ENCODE data around the gene SGSM1.

Gene SGSM1

GRCh38 chr22:24953384-24954113 lies 147.5 kb downstream of the SGSM1 start:
- no peak for DNase-seq

DNA sequence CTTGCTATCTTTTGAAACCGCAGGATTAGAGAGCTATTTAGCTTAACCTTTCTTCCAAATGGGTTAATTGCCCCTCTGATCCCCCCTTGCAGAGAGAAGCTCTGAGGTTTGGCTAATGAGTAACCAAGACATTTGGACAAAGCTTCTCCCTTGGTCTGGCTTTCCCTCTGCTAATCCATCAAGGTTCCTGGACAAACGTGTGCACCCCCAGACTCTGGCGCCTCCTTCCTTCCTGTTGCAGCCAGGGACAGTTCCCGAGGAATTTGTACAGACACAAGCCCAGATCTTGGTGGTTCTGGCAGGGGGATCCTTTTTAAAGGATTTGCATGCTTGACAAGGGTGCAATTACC lies 148.1 kb downstream of the SGSM1 start:
- peak; percentile 21 for DNase-seq

GRCh38 chr22:24954856-24955255 lies 148.8 kb downstream of the SGSM1 start:
- DNase-seq: no peak

GRCh38 chr22:24957043-24957442 lies 151.0 kb downstream of the SGSM1 start:
- DNase-seq: no peak

DNA sequence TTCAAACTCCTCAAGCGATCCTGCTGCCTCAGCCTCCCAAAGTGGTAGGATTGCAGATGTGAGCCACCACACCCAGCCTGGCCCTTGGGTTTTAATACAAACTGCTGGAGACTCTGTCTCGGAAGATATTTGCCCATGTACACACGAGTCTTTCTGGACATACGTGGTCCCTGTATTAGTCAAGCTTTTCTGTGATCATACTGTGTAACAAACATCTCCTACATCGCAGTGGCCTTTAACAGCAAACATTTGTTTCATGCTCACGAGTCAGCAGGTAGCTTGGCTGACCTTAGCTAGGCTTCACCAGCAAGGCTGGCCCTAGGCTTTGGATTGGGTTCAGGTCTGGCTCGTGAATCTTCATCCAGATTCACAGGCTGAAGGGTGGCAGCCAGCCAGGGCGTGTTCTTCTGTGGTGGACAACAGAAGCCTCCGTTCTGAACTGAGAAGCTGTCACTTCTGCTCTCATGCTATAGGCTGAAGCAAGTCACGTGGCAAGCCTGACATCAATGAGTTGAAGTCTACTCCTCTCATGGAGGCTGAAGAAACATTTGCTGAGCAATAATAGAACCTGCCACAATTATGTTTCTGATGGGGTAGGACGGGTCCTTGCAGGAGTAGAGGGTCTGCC lies 155.3 kb downstream of the SGSM1 start:
- no peak for DNase-seq

DNA sequence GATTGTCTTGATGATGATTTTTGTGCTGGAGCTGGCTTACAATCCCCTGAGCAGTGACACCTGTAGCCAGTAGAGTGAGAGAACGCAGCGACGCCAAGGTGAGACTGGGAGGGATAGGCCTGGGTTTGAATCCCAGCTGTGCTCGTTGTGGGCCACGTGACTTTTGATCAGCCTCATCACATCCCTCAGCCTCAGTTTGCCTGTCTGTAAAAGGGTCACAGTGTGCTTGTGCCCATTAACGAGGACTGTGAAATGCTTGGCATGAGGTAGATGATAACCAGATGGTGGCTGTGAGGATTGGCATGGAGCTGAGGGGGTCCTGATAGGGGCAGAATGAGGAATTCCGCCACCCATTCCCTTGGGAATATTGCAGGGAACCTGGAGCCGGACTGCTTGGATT lies 156.1 kb downstream of the SGSM1 start:
- DNase-seq: no peak

DNA sequence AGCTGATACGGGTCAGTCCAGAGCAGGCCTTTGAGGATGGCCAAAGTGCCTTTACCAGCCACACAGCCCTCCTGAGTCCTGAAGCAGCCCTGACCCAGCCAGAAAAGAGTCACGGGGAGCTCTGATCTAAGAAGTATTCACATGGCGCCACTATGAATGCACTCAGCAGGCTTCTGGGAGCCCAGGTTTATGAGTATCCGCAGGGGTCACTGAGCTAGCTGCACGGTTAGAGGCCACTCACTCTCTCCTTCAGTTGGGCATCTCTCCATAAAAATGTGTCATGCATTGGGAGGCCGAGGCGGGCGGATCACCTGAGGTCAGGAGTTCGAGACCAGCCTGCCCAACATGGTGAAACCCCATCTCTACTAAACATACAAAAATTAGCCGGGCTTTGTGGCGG lies 156.8 kb downstream of the SGSM1 start:
- DNase-seq: no peak

DNA sequence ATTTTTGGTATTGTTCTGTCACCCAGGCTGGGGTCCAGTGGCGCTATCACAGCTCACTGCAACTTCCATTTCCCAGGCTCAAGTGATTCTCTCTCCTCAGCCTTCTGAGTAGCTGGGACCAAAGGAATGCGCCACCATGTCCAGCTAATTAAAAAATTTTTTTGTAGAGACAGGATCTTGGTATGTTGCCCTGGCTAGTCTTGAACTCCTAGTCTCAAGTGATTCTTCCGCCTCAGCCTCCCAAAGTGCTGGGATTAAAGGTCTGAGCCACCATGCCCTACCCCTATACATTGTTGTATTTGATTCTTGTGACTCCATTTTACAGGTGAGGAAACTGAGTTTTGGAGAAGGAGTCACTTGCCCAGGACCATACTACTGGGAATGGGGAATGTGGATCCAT lies 158.4 kb downstream of the SGSM1 start:
- DNase-seq: no peak

- no peak for DNase-seq
Measured at GRCh38 chr22:24965822-24966626, 160.0 kb downstream of the SGSM1 start.

DNA sequence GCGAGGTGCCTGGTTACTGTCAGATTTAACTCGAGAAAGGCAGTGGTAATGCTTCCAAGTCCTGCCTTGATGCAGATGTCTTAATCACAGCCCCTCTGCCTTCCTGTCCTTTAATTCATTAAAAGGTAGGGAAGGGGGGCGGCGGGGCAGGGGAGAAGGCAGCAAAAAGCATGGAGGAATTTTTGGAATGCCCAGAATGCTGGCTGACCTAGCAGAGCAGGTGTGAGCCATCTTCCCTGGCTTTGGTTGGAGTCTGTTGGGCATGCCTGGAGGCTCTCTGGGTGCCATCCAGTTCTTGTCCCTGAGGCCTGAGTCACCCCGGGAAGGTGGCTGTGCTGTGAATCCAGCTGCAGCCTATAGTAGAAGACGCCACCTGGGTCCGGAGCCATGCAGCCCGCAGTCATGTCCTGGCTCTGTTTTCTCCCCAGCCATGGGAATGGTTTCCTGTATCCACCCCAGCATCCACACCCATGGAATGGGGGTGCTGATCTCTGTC lies 162.1 kb downstream of the SGSM1 start:
- DNase-seq: no peak

DNA sequence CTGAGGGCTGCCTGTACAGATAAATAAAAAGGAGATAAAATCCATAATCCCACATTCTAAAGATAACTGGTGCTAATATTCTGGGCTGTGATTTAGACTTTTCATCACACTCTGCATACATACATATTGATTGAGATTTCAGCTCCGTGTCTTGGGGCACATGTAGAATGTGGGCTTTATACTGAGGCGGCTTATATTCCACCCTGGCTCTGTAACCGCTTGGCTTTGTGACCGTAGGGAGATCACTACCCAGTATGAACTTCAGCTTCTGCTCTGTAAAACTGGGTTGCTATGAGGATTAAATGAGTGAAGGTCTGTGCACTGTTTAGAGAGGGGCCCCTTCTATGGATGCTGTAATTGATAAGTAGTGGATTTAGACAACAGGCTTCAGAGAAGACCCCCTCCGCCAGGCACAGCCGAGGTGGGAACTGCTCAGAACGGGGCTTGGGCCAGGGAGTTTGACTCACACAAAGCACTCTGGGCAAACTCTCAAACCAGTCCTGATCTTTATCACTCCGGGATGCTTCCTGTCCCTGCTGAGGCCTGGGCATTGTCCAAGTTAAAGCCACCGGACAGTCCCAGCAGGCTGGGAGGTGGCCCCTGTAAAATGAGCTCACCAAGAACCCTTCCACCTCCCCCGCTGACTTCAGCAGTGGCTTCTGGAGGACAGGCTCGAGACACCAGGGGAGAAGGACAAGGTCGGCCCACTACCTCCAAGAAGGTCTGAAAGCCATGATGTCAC lies 163.7 kb downstream of the SGSM1 start:
- no peak for DNase-seq

DNA sequence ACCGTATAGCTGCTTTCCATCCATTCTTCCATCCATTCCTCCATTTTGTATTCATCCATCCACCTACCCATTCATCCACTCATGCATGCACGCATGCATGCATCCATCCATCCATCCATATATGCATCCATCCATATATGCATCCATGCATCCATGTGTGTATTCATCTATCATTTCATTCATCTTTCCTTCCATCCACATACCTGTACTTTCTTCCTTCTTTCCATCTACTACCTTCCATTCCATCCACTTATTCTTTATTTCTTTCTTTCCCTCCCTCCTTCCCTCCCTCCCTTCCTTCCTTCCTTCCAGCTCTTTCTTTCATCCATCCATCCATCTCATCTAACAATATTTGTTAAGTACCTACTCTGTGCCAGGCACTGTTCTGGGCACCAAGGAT lies 166.4 kb downstream of the SGSM1 start:
- no peak for DNase-seq

- DNase-seq: no peak
Measured at GRCh38 chr22:24973872-24974271, 167.9 kb downstream of the SGSM1 start.

DNA sequence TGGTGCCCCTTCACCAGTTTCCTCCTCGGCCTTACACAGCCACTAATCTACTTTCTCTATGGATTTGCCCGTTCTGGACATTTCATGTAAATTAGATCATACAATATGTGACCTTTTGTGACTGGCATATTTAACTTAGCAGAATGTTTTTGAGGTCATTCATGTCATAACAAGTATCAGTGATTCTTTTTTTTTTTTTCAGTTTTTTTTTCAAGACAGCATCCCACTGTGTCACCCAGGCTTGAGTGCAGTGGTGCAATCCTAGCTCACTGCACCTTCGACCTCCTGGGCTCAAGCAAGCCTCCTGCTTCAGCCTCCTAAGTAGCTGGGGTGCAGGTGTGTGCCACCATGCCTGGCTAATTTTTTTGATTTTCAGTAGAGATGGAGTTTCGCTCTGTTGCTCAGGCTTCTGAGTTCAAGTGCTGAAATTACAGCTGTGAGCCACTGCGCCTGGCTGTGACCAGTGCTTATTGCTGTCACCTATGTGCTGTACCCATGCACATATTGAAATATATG lies 169.2 kb downstream of the SGSM1 start:
- no peak for DNase-seq

DNA sequence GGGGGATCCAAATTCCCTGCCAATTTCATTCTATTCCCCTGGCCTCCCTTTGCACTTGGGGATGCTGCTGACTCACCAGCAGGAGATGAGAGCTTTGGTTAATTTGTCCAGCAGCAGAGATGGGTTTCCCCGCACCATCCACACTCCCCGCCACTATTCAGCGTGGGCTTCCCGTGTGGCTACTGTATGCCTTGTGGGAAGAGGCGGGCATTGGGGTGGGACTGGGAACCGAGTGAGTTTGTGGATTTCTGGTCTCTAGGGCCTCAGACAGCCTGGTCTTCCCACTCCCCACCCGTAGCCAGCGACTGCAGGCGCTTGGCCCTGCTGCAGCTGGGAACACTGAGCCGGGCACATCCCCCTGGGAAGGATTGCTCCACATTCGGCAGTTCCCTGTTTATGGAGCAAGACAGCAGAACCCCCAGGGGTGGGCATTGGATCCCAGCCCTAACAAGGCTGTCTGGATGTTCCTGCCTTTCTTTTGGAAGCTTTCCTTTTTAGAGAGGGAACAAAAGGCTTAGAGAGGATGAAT lies 169.9 kb downstream of the SGSM1 start:
- DNase-seq: peak; percentile 34

DNA sequence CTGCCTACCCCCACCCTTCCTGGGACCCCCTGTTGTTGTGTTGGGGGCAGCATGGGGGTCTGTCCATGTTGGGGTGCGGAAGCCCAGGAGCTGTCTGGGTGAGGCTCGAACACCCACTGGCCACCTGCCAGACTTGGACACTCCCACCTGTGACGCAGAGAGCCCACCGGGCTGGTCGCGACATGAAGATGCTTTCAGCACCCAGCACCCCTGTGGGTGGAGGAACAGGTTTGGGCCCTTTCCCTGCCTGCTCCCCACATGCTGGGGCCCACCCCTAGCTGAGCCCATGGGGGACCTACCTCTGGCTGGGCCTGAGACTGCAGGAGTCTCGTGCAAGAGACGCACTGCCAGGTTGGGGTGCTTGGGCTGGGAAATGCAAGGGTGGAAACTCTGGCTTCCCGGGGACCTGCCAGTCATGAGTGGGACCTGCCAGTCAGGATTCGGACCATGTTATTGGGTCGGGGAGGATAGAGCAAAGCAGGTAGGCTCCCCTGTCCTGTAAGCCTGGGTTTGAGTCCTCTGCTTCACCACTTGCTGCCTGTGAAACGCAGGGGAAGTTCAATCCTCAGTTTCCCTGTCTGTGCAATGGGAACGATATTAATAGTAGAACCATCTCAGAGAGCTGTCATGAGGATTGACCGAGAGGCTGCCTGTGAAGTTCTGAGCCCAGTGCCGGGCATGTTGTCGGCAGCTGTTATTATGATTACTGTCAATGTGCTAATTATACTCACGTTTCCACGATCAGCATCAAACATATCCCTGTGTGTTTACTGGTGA lies 170.6 kb downstream of the SGSM1 start:
- no peak for DNase-seq

All from retina (tissue), 1 donor.